Keratinocyte (primary cell): ENCODE results near the gene ACBD3. TPM values are rescaled to one million over a fixed set of nuclear protein-coding genes. Genes with fewer than 3 reads are reported as not detected.

Experiments
- DNase-seq: peaks from one replicate; pipeline ENCODE4 v3.0.0-alpha.2; 2011; ENCODE audit warnings: low read depth, missing footprints, low spot score
- FAIRE-seq: peaks from 2 replicates; lab custom pipeline; 2011; peaks lifted over from hg19 to GRCh38; lab: Jason Lieb, UNC
- H2AFZ ChIP-seq: 2 replicates; pipeline ENCODE4 v1.6.0; 2012; ENCODE audit warnings: low read length, control low read depth, inconsistent platforms; ENCODE audit not compliant: control insufficient read depth
- H3K27ac ChIP-seq: 2 replicates; pipeline ENCODE4 v1.5.1; 2011; ENCODE audit warnings: low read length; ENCODE audit not compliant: control insufficient read depth, insufficient read depth
- H3K27me3 ChIP-seq: 3 replicates; pipeline ENCODE4 v1.6.0; 2011; ENCODE audit warnings: low read length; ENCODE audit not compliant: control insufficient read depth, insufficient read depth; ENCODE audit errors: extremely low read depth
- H3K36me3 ChIP-seq, 2 experiments: 2 replicates in 1 of 2; 3 replicates in 1 of 2; pipeline ENCODE4 v1.5.1; 2011; ENCODE audit warnings: low read length in 2 of 2, mild to moderate bottlenecking in 1 of 2; ENCODE audit not compliant: control insufficient read depth in 2 of 2, insufficient read depth in 2 of 2; ENCODE audit errors: extremely low read depth in 1 of 2
- H3K4me1 ChIP-seq: 3 replicates; pipeline ENCODE4 v1.5.1; 2011; ENCODE audit warnings: low read length; ENCODE audit not compliant: control insufficient read depth, insufficient read depth; ENCODE audit errors: extremely low read depth
- H3K4me2 ChIP-seq: 3 replicates; pipeline ENCODE4 v1.6.0; 2011; ENCODE audit warnings: low read depth, low read length; ENCODE audit not compliant: control insufficient read depth, insufficient read depth; ENCODE audit errors: extremely low read depth
- H3K4me3 ChIP-seq, 3 experiments: fragments of 200-600 bp in 1 of 3; sonication (generic) in 1 of 3; 2 replicates in 2 of 3; 3 replicates in 1 of 3; pipeline ENCODE4 v1.5.1; 2011 to 2016; ENCODE audit warnings: low read length in 3 of 3, mild to moderate bottlenecking in 3 of 3, control low read depth in 2 of 3, inconsistent platforms in 1 of 3, low read depth in 1 of 3, mixed read lengths in 1 of 3, mixed run types in 1 of 3, moderate library complexity in 1 of 3; ENCODE audit not compliant: control insufficient read depth in 2 of 3, insufficient read depth in 2 of 3; ENCODE audit errors: extremely low read depth in 1 of 3
- H3K79me2 ChIP-seq: 2 replicates; pipeline ENCODE4 v1.6.0; 2012; ENCODE audit warnings: low read length; ENCODE audit not compliant: control insufficient read depth, insufficient read depth
- H3K9ac ChIP-seq: 3 replicates; pipeline ENCODE4 v1.6.0; 2011; ENCODE audit warnings: low read length; ENCODE audit not compliant: control insufficient read depth, insufficient read depth; ENCODE audit errors: extremely low read depth
- H3K9me1 ChIP-seq: 3 replicates; pipeline ENCODE4 v1.6.0; 2011; ENCODE audit warnings: low read length; ENCODE audit not compliant: control insufficient read depth, insufficient read depth; ENCODE audit errors: extremely low read depth
- H3K9me3 ChIP-seq: 2 replicates; pipeline ENCODE4 v1.5.1; 2012; ENCODE audit warnings: low read depth, low read length; ENCODE audit not compliant: control insufficient read depth
- H4K20me1 ChIP-seq: 3 replicates; pipeline ENCODE4 v1.6.0; 2011; ENCODE audit warnings: low read length; ENCODE audit not compliant: control insufficient read depth, insufficient read depth; ENCODE audit errors: extremely low read depth
- EZH2 ChIP-seq: IDR thresholded peaks from one replicate; pipeline ENCODE4 v1.6.1; 2012; ENCODE audit warnings: inconsistent platforms, mild to moderate bottlenecking, low read length, moderate library complexity
- dilution Hi-C: fragments of 300-500 bp; cut with MboI; formaldehyde crosslinking; loops from one replicate; pipeline ENCODE4 v1.7.0; 2020; ENCODE audit warnings: low sequenced_read_pairs; ENCODE audit not compliant: extremely low pct_ligation_motif_present
- polyA plus RNA-seq, 5 experiments: library from polyadenylated mRNA; depleted of rRNA in 3 of 5; stranded (reverse) in 3 of 5; stranded (forward) in 1 of 5; unstranded in 1 of 5; fragments of >200 nt; gene quantifications; 1 replicate in 1 of 5; 2 replicates in 3 of 5; 3 replicates in 1 of 5; pipeline versions ENCODE4 v1.2.1 to v1.2.3, GENCODE V29; 2011 to 2012; ENCODE audit warnings: missing spikeins in 2 of 5, low read depth in 1 of 5, low replicate concordance in 1 of 5
- TF ChIP-seq, protein P1 (sequence below), 3 experiments: IDR thresholded peaks in 1 of 3; conservative IDR thresholded peaks in 1 of 3; optimal IDR thresholded peaks in 1 of 3; 2 replicates in 2 of 3; 3 replicates in 1 of 3; pipeline versions ENCODE3 to v1.5.1; 2011; ENCODE audit warnings: low read length in 3 of 3, mild to moderate bottlenecking in 3 of 3, moderate library complexity in 2 of 3, control low read depth in 1 of 3, inconsistent platforms in 1 of 3; ENCODE audit not compliant: insufficient read depth in 2 of 3; ENCODE audit errors: extremely low read depth in 1 of 3

The ACBD3 gene
- polyA plus RNA-seq, 1 donor (not counting 4 experiments of a cell fraction or from before 2014, with no cell fraction given): 43.1 TPM

DNA sequence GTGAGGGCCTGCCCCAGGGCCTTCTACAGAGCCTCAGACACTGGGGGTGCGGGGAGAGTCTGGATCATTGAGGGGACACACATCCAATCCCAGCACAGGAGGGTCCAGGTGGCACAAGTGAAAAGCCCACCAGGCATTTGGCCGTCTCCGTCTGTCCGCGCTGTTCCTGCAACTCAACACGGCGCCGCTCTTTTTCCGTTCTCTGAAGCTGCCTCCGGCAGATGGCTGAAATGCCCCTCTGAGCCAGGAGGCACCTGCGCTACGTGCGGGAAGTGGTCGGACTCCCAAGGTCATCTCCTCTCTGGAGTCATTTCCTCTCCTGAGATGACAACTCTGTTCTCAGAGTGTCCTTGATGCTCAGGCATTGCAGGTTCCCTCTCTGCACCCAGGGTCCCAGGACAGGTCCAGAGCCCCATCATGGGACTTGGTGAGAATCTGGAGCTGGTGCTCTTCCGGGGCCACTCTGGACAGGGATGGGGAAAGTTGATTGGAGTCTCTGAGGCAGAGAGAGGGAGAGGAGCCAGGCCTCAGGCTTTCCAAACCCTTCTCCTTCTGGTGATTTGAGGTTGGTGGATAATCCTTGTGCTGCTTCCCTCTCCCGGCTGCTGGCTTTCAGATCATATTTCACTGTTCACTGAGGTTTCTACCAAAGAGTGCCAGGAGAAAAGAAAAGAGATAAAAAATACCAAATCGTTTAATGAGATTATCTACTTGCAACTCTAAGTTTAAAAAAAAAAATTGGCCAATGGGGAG, 22.9 kb upstream of the ACBD3 start:
- no peak for FAIRE-seq
- dilution Hi-C loops: no loop called here

DNA sequence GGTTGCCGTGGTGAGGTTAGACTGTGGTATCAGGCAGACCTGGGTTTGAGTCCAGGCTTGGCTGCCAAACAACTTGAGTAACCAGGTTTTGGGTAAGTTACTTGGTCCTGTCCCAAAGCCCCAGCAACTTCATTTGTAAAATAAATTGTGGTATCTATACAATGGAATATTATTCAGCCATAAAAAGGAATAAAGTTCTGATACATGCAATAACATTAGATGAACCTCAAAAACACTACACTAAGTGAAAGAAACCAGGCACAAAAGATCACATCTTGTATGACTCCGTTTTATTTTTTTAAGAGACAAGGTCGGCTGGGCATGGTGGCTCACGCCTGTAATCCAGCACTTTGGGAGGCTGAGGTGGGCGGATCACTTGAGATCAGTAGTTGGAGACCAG, 20.5 kb upstream of the ACBD3 start:
- no peak for TF ChIP-seq EZH2
- TF ChIP-seq, protein P1, sequence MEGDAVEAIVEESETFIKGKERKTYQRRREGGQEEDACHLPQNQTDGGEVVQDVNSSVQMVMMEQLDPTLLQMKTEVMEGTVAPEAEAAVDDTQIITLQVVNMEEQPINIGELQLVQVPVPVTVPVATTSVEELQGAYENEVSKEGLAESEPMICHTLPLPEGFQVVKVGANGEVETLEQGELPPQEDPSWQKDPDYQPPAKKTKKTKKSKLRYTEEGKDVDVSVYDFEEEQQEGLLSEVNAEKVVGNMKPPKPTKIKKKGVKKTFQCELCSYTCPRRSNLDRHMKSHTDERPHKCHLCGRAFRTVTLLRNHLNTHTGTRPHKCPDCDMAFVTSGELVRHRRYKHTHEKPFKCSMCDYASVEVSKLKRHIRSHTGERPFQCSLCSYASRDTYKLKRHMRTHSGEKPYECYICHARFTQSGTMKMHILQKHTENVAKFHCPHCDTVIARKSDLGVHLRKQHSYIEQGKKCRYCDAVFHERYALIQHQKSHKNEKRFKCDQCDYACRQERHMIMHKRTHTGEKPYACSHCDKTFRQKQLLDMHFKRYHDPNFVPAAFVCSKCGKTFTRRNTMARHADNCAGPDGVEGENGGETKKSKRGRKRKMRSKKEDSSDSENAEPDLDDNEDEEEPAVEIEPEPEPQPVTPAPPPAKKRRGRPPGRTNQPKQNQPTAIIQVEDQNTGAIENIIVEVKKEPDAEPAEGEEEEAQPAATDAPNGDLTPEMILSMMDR (optimal IDR thresholded peaks at IDR 0.05 in 1 of 3, IDR thresholded peaks at IDR 0.05 in 1 of 3, conservative IDR thresholded peaks at IDR 0.05 in 1 of 3; ENCODE audit: extremely low read depth in 1 of 3, insufficient read depth in 2 of 3, low read length in 3 of 3): no peak
- Histone ChIP-seq H3K4me2 (no peak overlapping the region), H3K9ac (no peak overlapping the region), H3K27ac (no peak overlapping the region), H3K9me3 (no peaks in the 10 kb centered on the region), H3K27me3 (peaks cover 4% of the 10 kb centered on the region), H2AFZ (no peak overlapping the region), H3K4me1 (no peaks in the 10 kb centered on the region), H3K9me1 (no peaks in the 10 kb centered on the region), H3K79me2 (no peaks in the 10 kb centered on the region), H3K36me3 (no peaks in the 10 kb centered on the region), H3K4me3 (no peak overlapping the region), H4K20me1 (no peaks in the 10 kb centered on the region)
- FAIRE-seq (no peak), DNase-seq (no peak)
- dilution Hi-C loops: no loop called here

More for the DNA sequence above, 22.9 kb upstream of the ACBD3 start:
- H3K36me3 ChIP-seq: no peaks in the 10 kb centered on the region
- no peaks in the 10 kb centered on the region for H3K79me2 ChIP-seq
- TF ChIP-seq, protein P1 (optimal IDR thresholded peaks at IDR 0.05 in 1 of 3, IDR thresholded peaks at IDR 0.05 in 1 of 3, conservative IDR thresholded peaks at IDR 0.05 in 1 of 3; ENCODE audit: extremely low read depth in 1 of 3, insufficient read depth in 2 of 3, low read length in 3 of 3): no peak
- TF ChIP-seq EZH2: no peak
- H3K27me3 ChIP-seq: peaks cover 4% of the 10 kb centered on the region
- H4K20me1 ChIP-seq: no peaks in the 10 kb centered on the region
- peaks cover 2% of the 10 kb centered on the region for H3K4me1 ChIP-seq
- no peak for DNase-seq
- H2AFZ ChIP-seq: no peak overlapping the region
- no peak overlapping the region for H3K27ac ChIP-seq
- H3K4me2 ChIP-seq: no peak overlapping the region
- no peaks in the 10 kb centered on the region for H3K9me3 ChIP-seq
- no peaks in the 10 kb centered on the region for H3K9me1 ChIP-seq
- H3K9ac ChIP-seq: no peak overlapping the region
- no peak overlapping the region for H3K4me3 ChIP-seq
